NCI-H146 treated with DMSO at 0.1 percent for 48 hours (cell line): ENCODE data around the gene OR3A1.
"Not testable (repeated sequence)": the region's sequence is repeated elsewhere in the genome, so short reads cannot be mapped to it uniquely, and the experiment has no call there.

ENCODE experiments used
- DNase-seq: peaks from one replicate; lab custom pipeline; 2025; ENCODE audit not compliant: unreplicated experiment; lab: John Stamatoyannopoulos, UW

OR3A1 gene

GRCh38 chr17:3298260-3298659, at the start of gene OR3A1:
Gene OR3A1 (minus strand): TSS chr17:3298360. CDS start chr17:3292582, 5,778 bp downstream.
- no peak for DNase-seq

GRCh38 chr17:3342782-3343181, 44.6 kb upstream of the OR3A1 start:
- not testable (repeated sequence) for DNase-seq

GRCh38 chr17:3335876-3336275, 37.7 kb upstream of the OR3A1 start:
- no peak for DNase-seq

GRCh38 chr17:3318336-3318735, 20.2 kb upstream of the OR3A1 start:
- DNase-seq, result no peak

- no peak for DNase-seq
Measured at GRCh38 chr17:3316836-3317235, 18.7 kb upstream of the OR3A1 start.

- DNase-seq, result no peak
Measured at GRCh38 chr17:3308603-3309002, 10.4 kb upstream of the OR3A1 start.

- no peak for DNase-seq
Measured at GRCh38 chr17:3295632-3296031, 2.5 kb downstream of the OR3A1 start.

- DNase-seq, result not testable (repeated sequence)
Measured at GRCh38 chr17:3293548-3293947, 4.6 kb downstream of the OR3A1 start.

- DNase-seq, result no peak
Measured at GRCh38 chr17:3282901-3283300, 15.3 kb downstream of the OR3A1 start.

- no peak for DNase-seq
Measured at GRCh38 chr17:3276126-3276525, 22.0 kb downstream of the OR3A1 start.

GRCh38 chr17:3271072-3271848, 26.9 kb downstream of the OR3A1 start:
- no peak for DNase-seq

- DNase-seq, result no peak
Measured at GRCh38 chr17:3260600-3260999, 37.6 kb downstream of the OR3A1 start.

GRCh38 chr17:3260163-3260562, 38.0 kb downstream of the OR3A1 start:
- no peak for DNase-seq

- no peak for DNase-seq
Measured at GRCh38 chr17:3256575-3256974, 41.6 kb downstream of the OR3A1 start.

GRCh38 chr17:3249013-3249412, 49.1 kb downstream of the OR3A1 start:
- not testable (repeated sequence) for DNase-seq

- DNase-seq, result not testable (repeated sequence)
Measured at GRCh38 chr17:3244841-3245240, 53.3 kb downstream of the OR3A1 start.

- DNase-seq, result not testable (repeated sequence)
Measured at GRCh38 chr17:3241044-3241443, 57.1 kb downstream of the OR3A1 start.
